Spleen (tissue), 7 donors: ENCODE data around the gene OR6N1.

ENCODE experiments used
- CTCF ChIP-seq, 11 experiments: fragments of 200-600 bp in 7 of 11; fragments of 450-650 bp in 4 of 11; sonication (generic) in 4 of 11; IDR thresholded peaks in 8 of 11; conservative IDR thresholded peaks in 3 of 11; 1 replicate in 7 of 11; 2 replicates in 4 of 11; pipeline versions ENCODE4 v1.4.0 to v1.8.0; 2016 to 2021; ENCODE audit warnings: antibody characterized with exemption in 11 of 11, inconsistent platforms in 4 of 11, mild to moderate bottlenecking in 1 of 11
- POLR2A ChIP-seq, 3 donors: fragments of 450-650 bp; IDR thresholded peaks; one replicate each; pipeline ENCODE4 v1.5.1; 2017; ENCODE audit warnings: antibody characterized with exemption in 3 of 3, mild to moderate bottlenecking in 1 of 3
- POLR2AphosphoS5 ChIP-seq, 3 donors: sonication (generic); formaldehyde crosslinking; IDR thresholded peaks; one replicate each; pipeline ENCODE4 v1.5.1; 2017; ENCODE audit warnings: antibody characterized with exemption in 3 of 3
- donor health status: DM: no; HTN: no; CAD: no; lungs with moderate emphysema.
- donor health status: DM: no; HTN: no; CAD: no.
- donor health status: DM: no; HTN: no; CAD: no.

- TF ChIP-seq POLR2A (IDR thresholded peaks at IDR 0.05) (no peak), CTCF (IDR thresholded peaks at IDR 0.05 in 8 of 11, conservative IDR thresholded peaks at IDR 0.05 in 3 of 11) (no peak), POLR2AphosphoS5 (IDR thresholded peaks at IDR 0.05) (no peak)
Observed at GRCh38 chr1:158819461-158820443, 47.8 kb upstream of the OR6N1 start.
